Heart left ventricle (tissue), 13 donors: ENCODE results near the gene TAOK3.

ENCODE experiments used
- POLR2A ChIP-seq, 2 donors: fragments of 450-650 bp; IDR thresholded peaks; one replicate each; pipeline ENCODE4 v1.6.1; 2017; ENCODE audit warnings: antibody characterized with exemption in 2 of 2, mild to moderate bottlenecking in 2 of 2, moderate library complexity in 2 of 2
- TF ChIP-seq, protein P1 (sequence below), 12 donors: fragments of 200-600 bp; sonication (generic) in 4 of 12; IDR thresholded peaks; one replicate each; pipeline versions ENCODE4 v1.5.0 to v1.8.0; 2018 to 2022; ENCODE audit warnings: antibody characterized with exemption in 12 of 12, mild to moderate bottlenecking in 5 of 12
- donor health status: ischemic (EF 13 %, LVEDD 7.1; RV severe dilation, severe dysfunction).
- donor health status: DM: no; HTN: yes; CAD: no.
- donor health status: DM: no; HTN: no; CAD: no.
- donor health status: ischemic (EF 25% LVEDD 6.9; RV normal size, moderate dysfunction).
- donor health status: ischemic (EF 25% LVEDD 5.7; RV mildly dilated, moderate dysfunction).
- donor health status: ischemic (EF 35%, LVEDD 5.7; RV mildly dilated, moderate dysfunction).
- donor health status: nonischemic (EF 11% LVEDD 7.7; RV severe dilation, severe dysfunction).
- donor health status: DM: yes; HTN: yes; CAD: no.
- donor health status: PGD.
- donor health status: ischemic (EF 29% LVEDD 5.4; RV normal size, mild dysfunction).
- donor health status: nonischemic (EF 23%, LVEDD 6.1; RV moderate dilation, normal function).

DNA sequence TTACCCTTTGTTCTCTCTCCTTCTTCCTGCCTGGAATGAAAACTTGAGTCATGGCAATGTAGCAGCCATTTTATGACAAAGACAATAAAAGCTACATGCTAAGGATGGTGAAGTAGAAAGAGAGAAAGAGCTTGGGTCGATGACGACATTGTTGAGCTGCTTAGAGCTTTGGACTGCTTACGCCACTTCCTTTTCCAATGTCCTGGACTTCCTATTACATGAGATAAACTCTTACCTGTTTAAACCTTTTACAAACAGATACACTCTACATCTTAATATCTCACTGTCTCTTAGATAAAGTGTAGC, 166.6 kb downstream of the TAOK3 start:
- TF ChIP-seq, protein P1, sequence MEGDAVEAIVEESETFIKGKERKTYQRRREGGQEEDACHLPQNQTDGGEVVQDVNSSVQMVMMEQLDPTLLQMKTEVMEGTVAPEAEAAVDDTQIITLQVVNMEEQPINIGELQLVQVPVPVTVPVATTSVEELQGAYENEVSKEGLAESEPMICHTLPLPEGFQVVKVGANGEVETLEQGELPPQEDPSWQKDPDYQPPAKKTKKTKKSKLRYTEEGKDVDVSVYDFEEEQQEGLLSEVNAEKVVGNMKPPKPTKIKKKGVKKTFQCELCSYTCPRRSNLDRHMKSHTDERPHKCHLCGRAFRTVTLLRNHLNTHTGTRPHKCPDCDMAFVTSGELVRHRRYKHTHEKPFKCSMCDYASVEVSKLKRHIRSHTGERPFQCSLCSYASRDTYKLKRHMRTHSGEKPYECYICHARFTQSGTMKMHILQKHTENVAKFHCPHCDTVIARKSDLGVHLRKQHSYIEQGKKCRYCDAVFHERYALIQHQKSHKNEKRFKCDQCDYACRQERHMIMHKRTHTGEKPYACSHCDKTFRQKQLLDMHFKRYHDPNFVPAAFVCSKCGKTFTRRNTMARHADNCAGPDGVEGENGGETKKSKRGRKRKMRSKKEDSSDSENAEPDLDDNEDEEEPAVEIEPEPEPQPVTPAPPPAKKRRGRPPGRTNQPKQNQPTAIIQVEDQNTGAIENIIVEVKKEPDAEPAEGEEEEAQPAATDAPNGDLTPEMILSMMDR (IDR thresholded peaks at IDR 0.05): no peak
- no peak for TF ChIP-seq POLR2A (IDR thresholded peaks at IDR 0.05)
